H9 (cell line): ENCODE results near the gene GLCCI1. TPM values are rescaled to one million over a fixed set of nuclear protein-coding genes. Genes with fewer than 3 reads are reported as not detected.

Experiments used
- DNase-seq: peaks from one replicate; pipeline ENCODE4 v3.0.0-alpha.2; 2017
- H2AFZ ChIP-seq: one replicate; pipeline ENCODE4 v1.6.1; 2013; ENCODE audit warnings: mild to moderate bottlenecking, low read length, control low read depth, moderate library complexity
- H2AK5ac ChIP-seq: 2 replicates; pipeline ENCODE4 v1.6.1; 2013; ENCODE audit warnings: low read length, control low read depth, mixed read lengths; ENCODE audit not compliant: insufficient read length
- H2BK120ac ChIP-seq: one replicate; pipeline ENCODE4 v1.6.1; 2013; ENCODE audit warnings: low read depth, mild to moderate bottlenecking, low read length, control low read depth, inconsistent platforms; ENCODE audit not compliant: poor library complexity, severe bottlenecking
- H2BK12ac ChIP-seq: 2 replicates; pipeline ENCODE4 v1.6.1; 2013; ENCODE audit warnings: low read length, control low read depth, mixed read lengths, low read depth; ENCODE audit not compliant: insufficient read length
- H2BK15ac ChIP-seq: 2 replicates; pipeline ENCODE4 v1.6.1; 2013; ENCODE audit warnings: low read depth, low read length, control low read depth
- H2BK20ac ChIP-seq: one replicate; pipeline ENCODE4 v1.6.1; 2013; ENCODE audit warnings: low read depth, mild to moderate bottlenecking, low read length, control low read depth, inconsistent platforms; ENCODE audit not compliant: poor library complexity, severe bottlenecking
- H2BK5ac ChIP-seq: 2 replicates; pipeline ENCODE4 v1.6.1; 2013; ENCODE audit warnings: low read length, control low read depth, mixed read lengths; ENCODE audit not compliant: insufficient read length
- H3K14ac ChIP-seq: 2 replicates; pipeline ENCODE4 v1.6.1; 2013; ENCODE audit warnings: low read length, control low read depth; ENCODE audit not compliant: insufficient read depth
- H3K18ac ChIP-seq: 2 replicates; pipeline ENCODE4 v1.6.1; 2013; ENCODE audit warnings: low read depth, mild to moderate bottlenecking, mixed read lengths, low read length, control low read depth; ENCODE audit not compliant: insufficient read length
- H3K23ac ChIP-seq: 2 replicates; pipeline ENCODE4 v1.6.1; 2013; ENCODE audit warnings: low read length, control low read depth, mixed read lengths, low read depth; ENCODE audit not compliant: insufficient read length
- H3K23me2 ChIP-seq: 2 replicates; pipeline ENCODE4 v1.6.1; 2013; ENCODE audit warnings: low read depth, mild to moderate bottlenecking, mixed read lengths, low read length, control low read depth; ENCODE audit not compliant: insufficient read length, poor library complexity, severe bottlenecking
- H3K27ac ChIP-seq: 2 replicates; pipeline ENCODE4 v1.5.1; 2013; ENCODE audit warnings: low read length, control low read depth, mixed read lengths, low read depth; ENCODE audit not compliant: insufficient read length
- H3K27me3 ChIP-seq: 2 replicates; pipeline ENCODE4 v1.6.1; 2013; ENCODE audit warnings: low read length, control low read depth, inconsistent platforms; ENCODE audit not compliant: insufficient read depth
- H3K4ac ChIP-seq: 2 replicates; pipeline ENCODE4 v1.6.1; 2013; ENCODE audit warnings: low read depth, mild to moderate bottlenecking, control low read depth, inconsistent platforms, low read length, moderate library complexity
- H3K4me1 ChIP-seq: 2 replicates; pipeline ENCODE4 v1.6.1; 2013; ENCODE audit warnings: low read length, control low read depth, inconsistent platforms; ENCODE audit not compliant: insufficient read depth
- H3K4me2 ChIP-seq: 2 replicates; pipeline ENCODE4 v1.6.1; 2013; ENCODE audit warnings: low read length, control low read depth, mixed read lengths; ENCODE audit not compliant: insufficient read length, insufficient read depth
- H3K56ac ChIP-seq: 2 replicates; pipeline ENCODE4 v1.6.1; 2013; ENCODE audit warnings: low read depth, mild to moderate bottlenecking, mixed read lengths, low read length, control low read depth; ENCODE audit not compliant: insufficient read length
- H3K79me1 ChIP-seq: 2 replicates; pipeline ENCODE4 v1.6.1; 2013; ENCODE audit warnings: low read depth, mild to moderate bottlenecking, moderate library complexity, low read length, control low read depth, inconsistent platforms; ENCODE audit not compliant: insufficient read depth, poor library complexity, severe bottlenecking
- H3K79me2 ChIP-seq: 2 replicates; pipeline ENCODE4 v1.6.1; 2013; ENCODE audit warnings: low read length, control low read depth, inconsistent platforms; ENCODE audit not compliant: insufficient read depth
- H3K9ac ChIP-seq: 2 replicates; pipeline ENCODE4 v1.6.1; 2013; ENCODE audit warnings: low read length, control low read depth, mixed read lengths; ENCODE audit not compliant: insufficient read length; ENCODE audit errors: extremely low read depth
- H3K9me3 ChIP-seq: one replicate; pipeline ENCODE4 v1.6.1; 2013; ENCODE audit warnings: low read depth, low read length, inconsistent platforms; ENCODE audit not compliant: control insufficient read depth
- H3T11ph ChIP-seq: one replicate; pipeline ENCODE4 v1.6.1; 2013; ENCODE audit warnings: mild to moderate bottlenecking, low read length, control low read depth, inconsistent platforms
- H4K20me1 ChIP-seq: one replicate; pipeline ENCODE4 v1.6.1; 2013; ENCODE audit not compliant: control insufficient read depth, insufficient read length, insufficient read depth
- H4K5ac ChIP-seq: 2 replicates; pipeline ENCODE4 v1.6.1; 2013; ENCODE audit warnings: low read depth, mild to moderate bottlenecking, mixed read lengths, low read length, control low read depth; ENCODE audit not compliant: insufficient read length
- H4K8ac ChIP-seq: replicated peaks from 2 replicates; pipeline ENCODE4 v1.6.1; 2013; ENCODE audit warnings: low read length, control low read depth, mixed read lengths, low read depth; ENCODE audit not compliant: insufficient read length
- H4K91ac ChIP-seq: 2 replicates; pipeline ENCODE4 v1.6.1; 2013; ENCODE audit warnings: low read depth, mild to moderate bottlenecking, moderate library complexity, mixed read lengths, low read length, control low read depth; ENCODE audit not compliant: insufficient read length
- H3K27ac Mint-ChIP-seq, 3 experiments: 2 replicates in 2 of 3; 3 replicates in 1 of 3; pipeline ENCODE4 v1.8.0; 2020 to 2021; ENCODE audit warnings: mixed read lengths in 3 of 3, mild to moderate bottlenecking in 1 of 3, moderate library complexity in 1 of 3
- H3K27me3 Mint-ChIP-seq: 2 replicates; pipeline ENCODE4 v1.8.0; 2021; ENCODE audit warnings: low read depth, mild to moderate bottlenecking, moderate library complexity, mixed read lengths
- H3K36me3 Mint-ChIP-seq, 3 experiments: 2 replicates in 2 of 3; 3 replicates in 1 of 3; pipeline ENCODE4 v1.8.0; 2020 to 2021; ENCODE audit warnings: low read depth in 3 of 3, mixed read lengths in 3 of 3; ENCODE audit not compliant: insufficient read depth in 1 of 3
- H3K4me1 Mint-ChIP-seq, 2 experiments: 2 replicates each; pipeline ENCODE4 v1.8.0; 2020; ENCODE audit warnings: mixed read lengths in 2 of 2
- H3K4me3 Mint-ChIP-seq, 2 experiments: 2 replicates in 1 of 2; 3 replicates in 1 of 2; pipeline ENCODE4 v1.8.0; 2020 to 2021; ENCODE audit warnings: mild to moderate bottlenecking in 2 of 2, mixed read lengths in 2 of 2, moderate library complexity in 1 of 2
- H3K9me3 Mint-ChIP-seq, 2 experiments: 2 replicates in 1 of 2; 3 replicates in 1 of 2; pipeline ENCODE4 v1.8.0; 2020; ENCODE audit warnings: mild to moderate bottlenecking in 2 of 2, mixed read lengths in 2 of 2, moderate library complexity in 1 of 2
- total RNA-seq: library from RNA; stranded (reverse); gene quantifications from 2 replicates; pipeline ENCODE4 v1.2.1, GENCODE V29; 2021
- TF ChIP-seq, protein P1 (sequence below): fragments of 200-600 bp; sonication (generic); conservative IDR thresholded peaks from 3 replicates; pipeline ENCODE4 v1.8.0; 2021; ENCODE audit warnings: antibody characterized with exemption, mild to moderate bottlenecking

GLCCI1 gene
- total RNA-seq, 1 experiment from 2014 or later, result 19.1 TPM

DNA sequence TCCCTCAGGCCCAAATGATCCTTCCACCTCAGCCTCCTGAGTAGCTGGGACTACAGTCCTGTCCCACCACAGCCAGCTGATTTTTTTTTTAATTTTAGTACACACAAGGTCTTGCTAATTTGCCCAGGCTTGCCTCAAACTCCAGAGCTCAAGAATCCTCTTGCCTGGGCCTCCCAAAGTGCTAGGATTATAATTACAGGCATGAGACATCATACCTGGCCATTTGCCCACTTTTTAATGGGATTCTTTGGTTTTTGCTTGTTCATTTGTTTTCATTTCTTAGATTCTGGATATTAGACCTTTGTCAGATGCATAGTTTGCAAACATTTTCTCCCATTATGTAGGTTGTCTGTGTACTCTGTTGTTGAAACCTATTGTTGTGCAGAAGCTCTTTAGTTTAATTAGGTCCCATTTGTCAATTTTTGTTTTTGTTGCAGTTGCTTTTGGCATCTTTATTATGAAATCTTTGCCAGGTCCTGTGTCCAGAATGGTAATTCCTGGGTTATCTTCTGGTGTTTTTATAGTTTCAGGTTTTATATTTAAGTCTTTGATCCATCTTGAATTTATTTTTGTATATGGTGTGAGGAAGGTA lies 95.2 kb downstream of the GLCCI1 start:
- Histone ChIP-seq H3K79me2 (no peaks in the 10 kb centered on the region), H4K91ac (no peak overlapping the region), H3K14ac (no peak overlapping the region), H3K79me1 (no peaks in the 10 kb centered on the region), H3K56ac (no peak overlapping the region), H3K4me1 (no peaks in the 10 kb centered on the region; the same call in 1 of the 2 replicates), H2BK15ac (no peak overlapping the region), H2BK5ac (no peak overlapping the region), H3K27ac (no peak overlapping the region), H4K8ac (no peak overlapping the region), H3K27me3 (no peaks in the 10 kb centered on the region), H3K23me2 (no peaks in the 10 kb centered on the region), H2BK20ac (no peak overlapping the region), H3T11ph (no peak overlapping the region), H2AFZ (no peak overlapping the region), H2AK5ac (no peak overlapping the region), H3K9me3 (no peaks in the 10 kb centered on the region), H2BK120ac (no peak overlapping the region), H3K23ac (no peak overlapping the region), H3K4ac (no peak overlapping the region), H4K20me1 (no peaks in the 10 kb centered on the region), H2BK12ac (no peak overlapping the region), H3K4me2 (no peak overlapping the region), H4K5ac (no peak overlapping the region), H3K9ac (no peak overlapping the region), H3K18ac (no peak overlapping the region)
- Mint-ChIP-seq H3K9me3 (no peaks in the 10 kb centered on the region), H3K27ac (no peak overlapping the region; a peak in 1 of 7 replicates), H3K4me3 (no peak overlapping the region), H3K36me3 (peaks cover 9 to 31% (median 29%) of the 10 kb centered on the region in 3 experiments), H3K27me3 (no peaks in the 10 kb centered on the region), H3K4me1 (peaks cover 31 to 34% of the 10 kb centered on the region in 2 experiments)
- DNase-seq, result no peak
- TF ChIP-seq, protein P1, sequence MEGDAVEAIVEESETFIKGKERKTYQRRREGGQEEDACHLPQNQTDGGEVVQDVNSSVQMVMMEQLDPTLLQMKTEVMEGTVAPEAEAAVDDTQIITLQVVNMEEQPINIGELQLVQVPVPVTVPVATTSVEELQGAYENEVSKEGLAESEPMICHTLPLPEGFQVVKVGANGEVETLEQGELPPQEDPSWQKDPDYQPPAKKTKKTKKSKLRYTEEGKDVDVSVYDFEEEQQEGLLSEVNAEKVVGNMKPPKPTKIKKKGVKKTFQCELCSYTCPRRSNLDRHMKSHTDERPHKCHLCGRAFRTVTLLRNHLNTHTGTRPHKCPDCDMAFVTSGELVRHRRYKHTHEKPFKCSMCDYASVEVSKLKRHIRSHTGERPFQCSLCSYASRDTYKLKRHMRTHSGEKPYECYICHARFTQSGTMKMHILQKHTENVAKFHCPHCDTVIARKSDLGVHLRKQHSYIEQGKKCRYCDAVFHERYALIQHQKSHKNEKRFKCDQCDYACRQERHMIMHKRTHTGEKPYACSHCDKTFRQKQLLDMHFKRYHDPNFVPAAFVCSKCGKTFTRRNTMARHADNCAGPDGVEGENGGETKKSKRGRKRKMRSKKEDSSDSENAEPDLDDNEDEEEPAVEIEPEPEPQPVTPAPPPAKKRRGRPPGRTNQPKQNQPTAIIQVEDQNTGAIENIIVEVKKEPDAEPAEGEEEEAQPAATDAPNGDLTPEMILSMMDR, result no peak
